Prostate gland (tissue), 2 donors: Measurements from ENCODE around the gene PAXIP1. TPM values are rescaled to one million over a fixed set of nuclear protein-coding genes. Genes with fewer than 3 reads are reported as not detected.

Experiments used
- DNase-seq: peaks from one replicate; pipeline ENCODE4 v3.0.0-alpha.2; 2019; ENCODE audit warnings: low spot score
- H3K27ac ChIP-seq, 2 donors: fragments of 200-600 bp; sonication (generic); 2 replicates each; pipeline ENCODE4 v1.5.1; 2017 to 2019
- H3K27me3 ChIP-seq: fragments of 200-600 bp; sonication (generic); replicated peaks from 2 replicates; pipeline ENCODE4 v1.5.1; 2019; ENCODE audit not compliant: insufficient read depth
- H3K36me3 ChIP-seq, 2 donors: fragments of 200-600 bp; sonication (generic); 1 replicate in 1 of 2; 2 replicates in 1 of 2; pipeline versions ENCODE4 v1.5.1 to v1.8.1; 2017 to 2019
- H3K4me1 ChIP-seq: fragments of 200-600 bp; sonication (generic); replicated peaks from 2 replicates; pipeline ENCODE4 v1.5.1; 2019
- H3K4me3 ChIP-seq, 2 donors: fragments of 200-600 bp; sonication (generic); 2 replicates each; pipeline ENCODE4 v1.5.1; 2017 to 2019
- H3K9me3 ChIP-seq: fragments of 200-600 bp; sonication (generic); 2 replicates; pipeline ENCODE4 v1.5.1; 2017
- CTCF ChIP-seq, 4 experiments: fragments of 200-600 bp in 2 of 4; fragments of 450-650 bp in 2 of 4; sonication (generic) in 2 of 4; IDR thresholded peaks; 1 replicate in 3 of 4; 2 replicates in 1 of 4; pipeline ENCODE4 v1.5.1; 2016 to 2019; ENCODE audit warnings: antibody characterized with exemption in 4 of 4, mild to moderate bottlenecking in 2 of 4, moderate library complexity in 2 of 4
- POLR2A ChIP-seq: fragments of 450-650 bp; IDR thresholded peaks from one replicate; pipeline ENCODE4 v1.6.1; 2016; ENCODE audit warnings: antibody characterized with exemption, mild to moderate bottlenecking
- POLR2AphosphoS5 ChIP-seq: sonication (generic); formaldehyde crosslinking; IDR thresholded peaks from one replicate; pipeline ENCODE4 v1.6.1; 2017; ENCODE audit warnings: antibody characterized with exemption
- WGBS: methylation state at CpG from one replicate; pipeline ENCODE4 v1.1.5; 2018; 5-methylcytosine and 5-hydroxymethylcytosine counted together
- intact Hi-C: fragments of 100-400 bp; cut with DNase I; formaldehyde crosslinking; loops from one replicate; pipeline ENCODE4 v1.14.2; 2022
- total RNA-seq, 2 donors: library from RNA; depleted of rRNA; stranded (reverse); fragments of >200 nt; gene quantifications; one replicate each; pipeline ENCODE4 v1.1.0, GENCODE V29; 2016

The PAXIP1 gene
- total RNA-seq, 2 donors from 2014 or later, result 15.8 to 24.1 TPM

GRCh38 chr7:154984601-154985188, 18.2 kb downstream of the PAXIP1 start:
- intact Hi-C loops, result no loop called here
- Histone ChIP-seq H3K27me3 (no peaks in the 10 kb centered on the region), H3K36me3 (no peaks in the 10 kb centered on the region), H3K27ac (no peak overlapping the region), H3K4me3 (no peak overlapping the region), H3K4me1 (no peaks in the 10 kb centered on the region), H3K9me3 (no peaks in the 10 kb centered on the region)
- no peak for DNase-seq
- TF ChIP-seq CTCF (IDR thresholded peaks at IDR 0.05), result no peak
- no peak for TF ChIP-seq POLR2AphosphoS5
- no peak for TF ChIP-seq POLR2A
- 28% methylated on average over 6 of the region's 6 CpGs for WGBS

- no peaks in the 10 kb centered on the region for H3K4me1 ChIP-seq
- TF ChIP-seq POLR2AphosphoS5 (no peak), POLR2A (no peak), CTCF (IDR thresholded peaks at IDR 0.05) (no peak)
- no peaks in the 10 kb centered on the region for H3K36me3 ChIP-seq
- H3K27me3 ChIP-seq, result no peaks in the 10 kb centered on the region
- DNase-seq, result no peak
- H3K4me3 ChIP-seq, result no peak overlapping the region
- no peaks in the 10 kb centered on the region for H3K9me3 ChIP-seq
- no peak overlapping the region for H3K27ac ChIP-seq
- WGBS, result 74% methylated on average over 3 of the region's 3 CpGs
- intact Hi-C loops, result no loop called here
Observed at GRCh38 chr7:154978017-154978416, 24.9 kb downstream of the PAXIP1 start.

- no peak overlapping the region for H3K27ac ChIP-seq
- H3K4me3 ChIP-seq, result no peak overlapping the region
- no peaks in the 10 kb centered on the region for H3K4me1 ChIP-seq
- no peaks in the 10 kb centered on the region for H3K36me3 ChIP-seq
- H3K9me3 ChIP-seq, result no peaks in the 10 kb centered on the region
- intact Hi-C loops, result no loop called here
- WGBS, result 97% methylated on average over 6 of the region's 6 CpGs
- no peaks in the 10 kb centered on the region for H3K27me3 ChIP-seq
- DNase-seq, result no peak
- TF ChIP-seq POLR2AphosphoS5 (no peak), POLR2A (no peak), CTCF (IDR thresholded peaks at IDR 0.05) (no peak)
Observed at GRCh38 chr7:154977250-154977649, 25.7 kb downstream of the PAXIP1 start.

GRCh38 chr7:154976844-154977243, 26.1 kb downstream of the PAXIP1 start:
- Histone ChIP-seq H3K36me3 (no peaks in the 10 kb centered on the region), H3K4me1 (no peaks in the 10 kb centered on the region), H3K4me3 (no peak overlapping the region), H3K9me3 (no peaks in the 10 kb centered on the region), H3K27me3 (no peaks in the 10 kb centered on the region), H3K27ac (no peak overlapping the region)
- TF ChIP-seq POLR2A (no peak), CTCF (IDR thresholded peaks at IDR 0.05) (no peak), POLR2AphosphoS5 (no peak)
- 93% methylated on average over 4 of the region's 4 CpGs for WGBS
- DNase-seq, result no peak
- intact Hi-C loops, result no loop called here

- no peak for DNase-seq
- no peak overlapping the region for H3K4me3 ChIP-seq
- H3K27me3 ChIP-seq, result no peaks in the 10 kb centered on the region
- no peaks in the 10 kb centered on the region for H3K4me1 ChIP-seq
- TF ChIP-seq CTCF (IDR thresholded peaks at IDR 0.05) (no peak), POLR2A (no peak), POLR2AphosphoS5 (no peak)
- no peaks in the 10 kb centered on the region for H3K36me3 ChIP-seq
- H3K27ac ChIP-seq, result no peak overlapping the region
- intact Hi-C loops, result no loop called here
- WGBS, result 92% methylated on average over 7 of the region's 7 CpGs
- H3K9me3 ChIP-seq, result no peaks in the 10 kb centered on the region
Observed at GRCh38 chr7:154975984-154976383, 26.9 kb downstream of the PAXIP1 start.
